Measurements from ENCODE around the gene BTK. TPM values are rescaled to one million over a fixed set of nuclear protein-coding genes. Genes with fewer than 3 reads are reported as not detected.

The BTK gene
- total RNA-seq, 4 donors from 2014 or later, result 0.75 to 1.5 (median 1.00) TPM; not detected in 1

DNA sequence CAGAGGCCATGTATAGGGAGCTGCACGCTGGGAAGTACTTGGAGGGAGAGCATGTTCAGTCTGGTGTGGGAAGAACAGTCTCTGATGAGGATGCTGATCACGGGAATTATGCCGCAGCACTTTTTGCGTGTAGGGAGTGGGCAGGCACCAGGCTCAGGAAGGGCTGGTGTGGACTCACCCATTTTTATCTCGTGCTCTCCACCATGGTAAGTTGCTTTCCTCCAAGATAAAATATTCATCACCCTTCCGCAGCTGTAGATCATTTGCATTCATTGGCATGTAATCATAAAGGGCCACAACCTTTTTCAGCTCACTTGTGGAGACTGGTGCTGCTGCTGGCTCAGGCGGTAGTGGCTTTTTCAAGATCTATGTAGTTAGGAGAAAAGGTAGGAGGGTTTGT lies 25.6 kb downstream of the BTK start:
- TF ChIP-seq POLR2A (IDR thresholded peaks at IDR 0.05) (no peak), CTCF (IDR thresholded peaks at IDR 0.05 in 4 of 5, conservative IDR thresholded peaks at IDR 0.05 in 1 of 5) (no peak)
- peaks cover 0 to 5% (median 0%) of the 10 kb centered on the region in 3 donors for H3K27me3 ChIP-seq
- DNase-seq (no peak), ATAC-seq (no peak)
- H3K4me3 ChIP-seq, result no peak overlapping the region
- H3K4me1 ChIP-seq, result no peaks in the 10 kb centered on the region
- intact Hi-C loops (cut with DNase I; ENCODE audit: low total_unique reads), result no loop called here
- in situ Hi-C loops (cut with MboI; ENCODE audit: low sequenced_read_pairs in 4 of 4), result no loop called here
- H3K36me3 ChIP-seq, result no peaks in the 10 kb centered on the region
- H3K9me3 ChIP-seq, result no peaks in the 10 kb centered on the region
- no peak overlapping the region for H3K27ac ChIP-seq

DNA sequence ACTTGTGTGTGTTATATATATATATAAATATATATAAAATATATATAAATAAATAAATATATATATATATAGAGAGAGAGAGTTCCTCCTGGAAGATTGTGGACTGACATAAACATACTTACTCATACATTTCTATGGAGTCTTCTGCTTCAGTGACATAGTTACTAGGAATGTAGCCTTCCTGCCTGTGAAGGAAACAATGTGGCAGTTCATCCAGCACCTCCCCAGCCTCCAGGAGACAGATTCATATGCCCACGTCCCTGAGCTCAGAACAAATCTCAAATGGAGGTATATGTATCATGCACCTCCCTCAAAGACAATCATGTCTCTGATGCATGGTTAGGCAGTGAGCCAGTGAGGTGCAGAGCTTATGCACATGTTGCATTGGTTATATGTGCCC lies 26.0 kb downstream of the BTK start:
- no peak overlapping the region for H3K27ac ChIP-seq
- peaks cover 0 to 5% (median 0%) of the 10 kb centered on the region in 3 donors for H3K27me3 ChIP-seq
- intact Hi-C loops (cut with DNase I; ENCODE audit: low total_unique reads), result no loop called here
- H3K36me3 ChIP-seq, result no peaks in the 10 kb centered on the region
- TF ChIP-seq CTCF (IDR thresholded peaks at IDR 0.05 in 4 of 5, conservative IDR thresholded peaks at IDR 0.05 in 1 of 5), result no peak
- no peak for TF ChIP-seq POLR2A (IDR thresholded peaks at IDR 0.05)
- no peak for ATAC-seq
- no peak for DNase-seq
- H3K4me1 ChIP-seq, result no peaks in the 10 kb centered on the region
- H3K9me3 ChIP-seq, result no peaks in the 10 kb centered on the region
- in situ Hi-C loops (cut with MboI; ENCODE audit: low sequenced_read_pairs in 4 of 4), result no loop called here
- no peak overlapping the region for H3K4me3 ChIP-seq

- Histone ChIP-seq H3K9me3 (no peaks in the 10 kb centered on the region), H3K4me3 (no peak overlapping the region), H3K36me3 (no peaks in the 10 kb centered on the region), H3K27me3 (peaks cover 0 to 2% (median 0%) of the 10 kb centered on the region in 3 donors), H3K27ac (no peak overlapping the region), H3K4me1 (no peaks in the 10 kb centered on the region)
- in situ Hi-C loops (cut with MboI; ENCODE audit: low sequenced_read_pairs in 4 of 4), result no loop called here
- no peak for ATAC-seq
- intact Hi-C loops (cut with DNase I; ENCODE audit: low total_unique reads), result no loop called here
- DNase-seq, result no peak
- TF ChIP-seq CTCF (IDR thresholded peaks at IDR 0.05 in 4 of 5, conservative IDR thresholded peaks at IDR 0.05 in 1 of 5) (no peak), POLR2A (IDR thresholded peaks at IDR 0.05) (no peak)
These were observed 28.7 kb downstream of the BTK start for GRCh38 chrX:101357166-101357795.

- no peaks in the 10 kb centered on the region for H3K36me3 ChIP-seq
- in situ Hi-C loops (cut with MboI; ENCODE audit: low sequenced_read_pairs in 4 of 4), result no loop called here
- H3K4me1 ChIP-seq, result peaks cover 0 to 3% of the 10 kb centered on the region in 2 donors
- peak overlapping the region; percentile 85 to 97 (median 91) for H3K27ac ChIP-seq
- no peak for TF ChIP-seq POLR2A (IDR thresholded peaks at IDR 0.05)
- TF ChIP-seq CTCF (IDR thresholded peaks at IDR 0.05 in 4 of 5, conservative IDR thresholded peaks at IDR 0.05 in 1 of 5), result no peak
- no peak for ATAC-seq
- peak overlapping the region; percentile 71 to 87 (median 72) for H3K4me3 ChIP-seq
- intact Hi-C loops (cut with DNase I; ENCODE audit: low total_unique reads), result loop anchor here (1.0 to 5.0 kb wide), 2 partner anchors 42 to 252 kb away; partner anchors contain the start of genes CENPI and RPL36A
- no peaks in the 10 kb centered on the region for H3K27me3 ChIP-seq
- no peaks in the 10 kb centered on the region for H3K9me3 ChIP-seq
- DNase-seq, result no peak
These were observed 36.8 kb downstream of the BTK start for GRCh38 chrX:101349193-101349562.

Measured in gastrocnemius medialis (tissue), 4 donors.